NT2/D1 (cell line): ENCODE measurements around the gene CAPN9.

Source experiments
- DNase-seq: peaks from one replicate; pipeline ENCODE4 v3.0.0-alpha.2; 2011; ENCODE audit warnings: low read depth, low spot score
- H3K27me3 ChIP-seq: 2 replicates; pipeline ENCODE4 v1.6.0; 2011; ENCODE audit warnings: mild to moderate bottlenecking; ENCODE audit not compliant: insufficient read length, insufficient read depth
- H3K36me3 ChIP-seq: 2 replicates; pipeline ENCODE4 v1.6.1; 2011; ENCODE audit warnings: mild to moderate bottlenecking, low read length, mixed read lengths; ENCODE audit not compliant: insufficient read depth, insufficient read length
- H3K4me1 ChIP-seq: 2 replicates; pipeline ENCODE4 v1.5.1; 2011; ENCODE audit not compliant: insufficient read depth, insufficient read length
- H3K4me3 ChIP-seq: 2 replicates; pipeline ENCODE4 v1.5.1; 2011; ENCODE audit warnings: low read depth; ENCODE audit not compliant: insufficient read length
- H3K9ac ChIP-seq: 2 replicates; pipeline ENCODE4 v1.6.0; 2011; ENCODE audit warnings: low read depth; ENCODE audit not compliant: insufficient read length
- H3K9me3 ChIP-seq: 2 replicates; pipeline ENCODE4 v1.5.1; 2011; ENCODE audit warnings: mild to moderate bottlenecking, low read length; ENCODE audit not compliant: insufficient read depth
- SUZ12 ChIP-seq: IDR thresholded peaks from 2 replicates; pipeline ENCODE4 v1.6.1; 2011; ENCODE audit not compliant: insufficient read length, insufficient read depth; ENCODE audit errors: extremely low read depth
- YY1 ChIP-seq: IDR thresholded peaks from 2 replicates; pipeline ENCODE4 v1.6.1; 2011; ENCODE audit not compliant: insufficient read length, insufficient read depth
- ZNF274 ChIP-seq: IDR thresholded peaks from 2 replicates; pipeline ENCODE4 v1.6.1; 2011; ENCODE audit warnings: mild to moderate bottlenecking, low read depth, low read length

Gene CAPN9

GRCh38 chr1:230707732-230708630, 39.2 kb upstream of the CAPN9 start:
- H3K9me3 ChIP-seq: no peaks in the 10 kb centered on the region
- no peak overlapping the region for H3K4me3 ChIP-seq
- no peaks in the 10 kb centered on the region for H3K36me3 ChIP-seq
- no peak for DNase-seq
- H3K27me3 ChIP-seq: no peaks in the 10 kb centered on the region
- no peak overlapping the region for H3K9ac ChIP-seq
- H3K4me1 ChIP-seq: peaks cover 6% of the 10 kb centered on the region
- TF ChIP-seq ZNF274: no peak
- no peak for TF ChIP-seq YY1
- no peak for TF ChIP-seq SUZ12

DNA sequence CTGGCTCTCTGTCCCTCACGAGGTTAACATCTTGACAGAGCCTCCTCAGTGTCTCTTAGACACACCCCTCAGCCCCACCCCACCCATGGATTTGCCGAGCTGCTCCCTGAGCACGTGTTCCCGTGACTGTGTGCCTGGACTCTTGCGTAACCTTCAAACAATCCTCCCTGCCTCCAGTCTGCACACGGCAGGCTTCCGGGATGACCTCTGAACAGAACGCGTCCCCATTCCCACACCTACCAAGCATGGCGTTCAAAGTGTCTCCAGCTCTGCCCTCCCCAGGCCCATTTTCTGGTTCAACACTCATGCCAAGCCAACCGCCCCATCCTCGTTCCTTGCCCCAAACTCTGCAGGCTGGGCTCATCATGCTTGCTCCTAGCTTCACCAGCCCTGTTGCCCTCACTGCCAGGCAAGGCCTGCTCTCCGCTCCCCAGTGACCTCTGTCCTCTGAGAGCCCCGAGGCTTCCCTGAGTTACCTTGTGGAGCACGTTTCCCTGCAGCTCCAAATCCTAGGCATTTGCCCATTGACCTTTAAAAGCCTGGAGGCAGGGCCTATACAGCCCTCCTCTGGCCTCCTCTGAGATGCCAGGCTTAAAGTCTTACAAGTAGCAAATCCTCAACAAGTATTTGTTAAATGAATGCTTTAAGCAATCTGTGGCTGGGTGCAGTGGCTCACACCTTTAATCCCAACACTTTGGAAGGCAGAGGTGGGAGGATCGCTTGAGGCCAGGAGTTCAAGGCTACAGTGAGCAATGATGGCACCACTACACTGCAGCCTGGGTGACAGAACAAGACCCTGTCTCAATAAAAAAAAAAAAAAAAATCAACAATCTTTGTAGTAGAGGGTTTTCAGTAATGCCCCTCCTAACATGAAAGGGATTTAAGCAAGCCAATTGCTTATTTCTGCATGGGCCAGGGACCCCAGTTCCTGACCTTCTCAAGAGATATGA, 38.3 kb upstream of the CAPN9 start:
- Histone ChIP-seq H3K36me3 (no peaks in the 10 kb centered on the region), H3K27me3 (no peaks in the 10 kb centered on the region), H3K4me1 (peaks cover 11% of the 10 kb centered on the region), H3K4me3 (no peak overlapping the region), H3K9ac (no peak overlapping the region), H3K9me3 (no peaks in the 10 kb centered on the region)
- DNase-seq: no peak
- TF ChIP-seq SUZ12 (no peak), YY1 (no peak), ZNF274 (no peak)

DNA sequence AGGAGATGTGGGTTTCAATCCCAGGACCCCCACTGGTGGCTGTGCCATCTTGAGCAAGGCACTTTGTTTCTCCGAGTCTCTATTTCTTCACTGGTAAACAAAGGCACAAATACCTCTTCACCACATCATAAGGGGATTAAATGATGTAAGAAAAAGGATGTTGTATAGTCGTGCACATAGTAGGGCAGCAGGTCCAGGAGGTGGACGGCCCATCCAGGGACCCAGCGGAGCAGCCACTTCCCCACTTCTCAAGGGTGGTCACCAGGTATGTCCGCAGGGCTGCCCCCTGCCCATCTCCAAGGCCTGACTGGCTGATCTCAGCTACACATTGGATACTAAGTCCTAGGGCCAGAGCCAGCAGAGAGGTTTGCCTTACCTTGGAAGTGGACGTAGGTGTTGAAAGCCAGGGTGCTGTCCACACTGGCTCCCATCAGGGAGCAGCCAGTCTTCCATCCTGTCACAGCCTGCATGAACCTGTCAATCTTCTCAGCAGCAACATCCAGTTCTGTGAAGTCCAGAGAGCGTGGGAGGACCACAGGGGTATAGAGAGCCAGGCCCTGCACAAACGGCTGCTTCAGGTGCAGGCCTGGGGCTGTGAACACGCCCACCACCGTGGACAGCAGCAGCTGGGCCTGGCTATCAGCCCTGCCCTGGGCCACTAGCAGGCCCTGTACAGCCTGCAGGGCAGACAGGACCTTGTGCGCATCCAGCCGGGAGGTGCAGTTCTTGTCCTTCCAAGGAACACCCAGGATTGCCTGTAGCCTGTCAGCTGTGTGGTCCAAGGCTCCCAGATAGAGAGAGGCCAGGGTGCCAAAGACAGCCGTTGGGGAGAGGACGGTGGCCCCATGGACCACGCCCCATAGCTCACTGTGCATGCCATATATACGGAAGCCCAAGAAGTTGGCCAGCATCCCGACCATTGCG, 37.3 kb upstream of the CAPN9 start:
- no peak overlapping the region for H3K9ac ChIP-seq
- H3K4me3 ChIP-seq: no peak overlapping the region
- DNase-seq: no peak
- TF ChIP-seq ZNF274 (no peak), SUZ12 (no peak), YY1 (no peak)
- no peaks in the 10 kb centered on the region for H3K9me3 ChIP-seq
- peaks cover 11% of the 10 kb centered on the region for H3K4me1 ChIP-seq
- no peaks in the 10 kb centered on the region for H3K27me3 ChIP-seq
- no peaks in the 10 kb centered on the region for H3K36me3 ChIP-seq

DNA sequence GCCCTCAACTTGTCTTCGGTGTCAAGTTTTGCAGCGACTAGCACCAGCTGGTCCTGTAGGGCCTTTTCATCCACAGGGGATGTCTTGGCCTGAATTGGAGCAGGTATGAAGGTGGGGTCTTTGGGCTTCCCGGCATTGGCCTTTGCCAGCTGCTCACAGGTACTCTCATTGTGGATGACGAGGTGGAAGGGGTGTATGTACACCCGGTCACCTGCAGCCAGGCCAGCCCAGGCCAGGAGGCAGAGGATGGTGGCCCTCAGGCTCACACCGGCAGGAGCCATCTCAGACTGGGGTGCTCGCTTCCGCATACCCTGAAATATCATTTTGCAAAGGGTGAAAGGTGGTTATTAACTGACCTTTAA, 36.7 kb upstream of the CAPN9 start:
- Histone ChIP-seq H3K27me3 (no peaks in the 10 kb centered on the region), H3K9me3 (no peaks in the 10 kb centered on the region), H3K4me3 (no peak overlapping the region), H3K9ac (no peak overlapping the region), H3K4me1 (peaks cover 11% of the 10 kb centered on the region), H3K36me3 (no peaks in the 10 kb centered on the region)
- TF ChIP-seq ZNF274 (no peak), SUZ12 (no peak), YY1 (no peak)
- DNase-seq: no peak

- no peaks in the 10 kb centered on the region for H3K27me3 ChIP-seq
- H3K9ac ChIP-seq: no peak overlapping the region
- peaks cover 11% of the 10 kb centered on the region for H3K4me1 ChIP-seq
- H3K4me3 ChIP-seq: no peak overlapping the region
- no peak for TF ChIP-seq YY1
- no peak for TF ChIP-seq SUZ12
- TF ChIP-seq ZNF274: no peak
- 0 out of 2 replicates have a peak, but pooled peaks cover 5% of the 10 kb centered on the region for H3K9me3 ChIP-seq
- no peaks in the 10 kb centered on the region for H3K36me3 ChIP-seq
- DNase-seq: no peak
Observed at GRCh38 chr1:230711245-230711644, 35.9 kb upstream of the CAPN9 start.

GRCh38 chr1:230712470-230712942, 34.7 kb upstream of the CAPN9 start:
- no peak for DNase-seq
- Histone ChIP-seq H3K36me3 (no peaks in the 10 kb centered on the region), H3K27me3 (no peaks in the 10 kb centered on the region), H3K4me1 (peaks cover 11% of the 10 kb centered on the region), H3K9ac (no peak overlapping the region), H3K4me3 (no peak overlapping the region), H3K9me3 (0 out of 2 replicates have a peak, but pooled peaks cover 8% of the 10 kb centered on the region)
- TF ChIP-seq ZNF274 (no peak), YY1 (no peak), SUZ12 (no peak)
